Osteocyte (in vitro differentiated cells): ENCODE measurements around the gene IQCF2. TPM values are rescaled to one million over a fixed set of nuclear protein-coding genes. Genes with fewer than 3 reads are reported as not detected.
"Not testable (repeated sequence)": the region's sequence is repeated elsewhere in the genome, so short reads cannot be mapped to it uniquely, and the experiment has no call there.

Experiments
- DNase-seq: peaks from one replicate; pipeline ENCODE4 v3.0.0; 2021; ENCODE audit warnings: mixed read lengths; ENCODE audit not compliant: unreplicated experiment; ENCODE audit errors: extremely low spot score
- H3K27ac Mint-ChIP-seq: one replicate; pipeline ENCODE4 v1.8.0; 2021; ENCODE audit warnings: mild to moderate bottlenecking, mixed read lengths; ENCODE audit not compliant: unreplicated experiment
- H3K27me3 Mint-ChIP-seq: one replicate; pipeline ENCODE4 v1.8.0; 2021; ENCODE audit warnings: mixed read lengths; ENCODE audit not compliant: unreplicated experiment
- H3K36me3 Mint-ChIP-seq: one replicate; pipeline ENCODE4 v1.8.0; 2021; ENCODE audit warnings: mixed read lengths; ENCODE audit not compliant: unreplicated experiment
- H3K4me1 Mint-ChIP-seq: one replicate; pipeline ENCODE4 v1.8.0; 2021; ENCODE audit warnings: mixed read lengths; ENCODE audit not compliant: unreplicated experiment
- H3K4me3 Mint-ChIP-seq: one replicate; pipeline ENCODE4 v1.8.0; 2021; ENCODE audit warnings: mild to moderate bottlenecking, moderate library complexity, mixed read lengths; ENCODE audit not compliant: unreplicated experiment
- H3K9me3 Mint-ChIP-seq: one replicate; pipeline ENCODE4 v1.8.0; 2021; ENCODE audit warnings: mixed read lengths; ENCODE audit not compliant: unreplicated experiment
- CTCF ChIP-seq: fragments of 200-600 bp; sonication (generic); IDR thresholded peaks from 2 replicates; pipeline ENCODE4 v1.5.0; 2021; ENCODE audit warnings: antibody characterized with exemption, mild to moderate bottlenecking, moderate library complexity
- total RNA-seq: library from RNA; stranded (reverse); gene quantifications from 2 replicates; pipeline ENCODE4 v1.2.1, GENCODE V29; 2021

The IQCF2 gene
- total RNA-seq, 1 donor from 2014 or later: not detected

GRCh38 chr3:51897391-51897790 is 36.0 kb downstream of the IQCF2 start:
- Mint-ChIP-seq H3K4me3 (no peak overlapping the region), H3K27ac (no peak overlapping the region), H3K4me1 (no peaks in the 10 kb centered on the region), H3K9me3 (no peaks in the 10 kb centered on the region), H3K36me3 (no peaks in the 10 kb centered on the region), H3K27me3 (peaks cover 55% of the 10 kb centered on the region)
- no peak for TF ChIP-seq CTCF
- DNase-seq: no peak

GRCh38 chr3:51900043-51900442 is 38.6 kb downstream of the IQCF2 start:
- not testable (repeated sequence) for H3K9me3 Mint-ChIP-seq, H3K4me1 Mint-ChIP-seq, H3K4me3 Mint-ChIP-seq, H3K27ac Mint-ChIP-seq, H3K36me3 Mint-ChIP-seq, DNase-seq
- peaks cover 51% of the 10 kb centered on the region for H3K27me3 Mint-ChIP-seq

- not testable (repeated sequence) for H3K27ac Mint-ChIP-seq, H3K9me3 Mint-ChIP-seq, DNase-seq, H3K4me1 Mint-ChIP-seq, H3K4me3 Mint-ChIP-seq, H3K36me3 Mint-ChIP-seq
- H3K27me3 Mint-ChIP-seq: peaks cover 35% of the 10 kb centered on the region
Observed at GRCh38 chr3:51902361-51902760, 40.9 kb downstream of the IQCF2 start.

- H3K36me3 Mint-ChIP-seq: no peaks in the 10 kb centered on the region
- peaks cover 9% of the 10 kb centered on the region for H3K9me3 Mint-ChIP-seq
- no peak for TF ChIP-seq CTCF
- H3K27me3 Mint-ChIP-seq: peaks cover 19% of the 10 kb centered on the region
- H3K27ac Mint-ChIP-seq: no peak overlapping the region
- H3K4me1 Mint-ChIP-seq: no peaks in the 10 kb centered on the region
- H3K4me3 Mint-ChIP-seq: no peak overlapping the region
- no peak for DNase-seq
Observed at GRCh38 chr3:51904034-51904823, 42.8 kb downstream of the IQCF2 start.

GRCh38 chr3:51908026-51908425 is 46.6 kb downstream of the IQCF2 start:
- no peak for TF ChIP-seq CTCF
- DNase-seq: peak; percentile 27
- Mint-ChIP-seq H3K27ac (no peak overlapping the region), H3K4me3 (no peak overlapping the region), H3K36me3 (no peaks in the 10 kb centered on the region), H3K9me3 (peaks cover 10% of the 10 kb centered on the region), H3K4me1 (no peaks in the 10 kb centered on the region), H3K27me3 (no peaks in the 10 kb centered on the region)

Other genes with a start within 250 kb of the IQCF2 start
- 63.0 and 65.2 TPM in 2 replicates for gene TEX264, start 190.4 kb upstream of the IQCF2 start, total RNA-seq
- 0.10 and 0.32 TPM in 2 replicates for gene GRM2, start 154.5 kb upstream of the IQCF2 start, total RNA-seq
- gene IQCF6, start 82.4 kb upstream of the IQCF2 start, total RNA-seq: not detected in 2 replicates
- gene IQCF5, start 14.0 kb downstream of the IQCF2 start, total RNA-seq: not detected in 2 replicates
- not detected in 2 replicates for gene IQCF1, start 41.7 kb downstream of the IQCF2 start, total RNA-seq
- 20.7 and 22.8 TPM in 2 replicates for gene RRP9, start 80.3 kb downstream of the IQCF2 start, total RNA-seq
- gene PARP3, start 80.7 kb downstream of the IQCF2 start, total RNA-seq: 12.4 and 13.4 TPM in 2 replicates
- gene GPR62, start 93.8 kb downstream of the IQCF2 start, total RNA-seq: not detected in 2 replicates
- gene PCBP4, start 105.8 kb downstream of the IQCF2 start, total RNA-seq: 47.5 and 50.8 TPM in 2 replicates
- gene ABHD14B, start 112.4 kb downstream of the IQCF2 start, total RNA-seq: 42.7 and 45.2 TPM in 2 replicates
- 12.2 and 14.6 TPM in 2 replicates for gene ABHD14A, start 113.4 kb downstream of the IQCF2 start, total RNA-seq
- gene ACY1, start 121.9 kb downstream of the IQCF2 start, total RNA-seq: 31.0 and 40.1 TPM in 2 replicates
- 881 and 957 TPM in 2 replicates for gene RPL29, start 134.3 kb downstream of the IQCF2 start, total RNA-seq
- 19.4 and 21.2 TPM in 2 replicates for gene DUSP7, start 195.0 kb downstream of the IQCF2 start, total RNA-seq